NCI-H2029 treated with DMSO at 0.1 percent for 48 hours (cell line): ENCODE results near the gene CCDC89.
"Not testable (repeated sequence)": the region's sequence is repeated elsewhere in the genome, so short reads cannot be mapped to it uniquely, and the experiment has no call there.

Source experiments
- DNase-seq: peaks from one replicate; lab custom pipeline; 2025; lab: John Stamatoyannopoulos, UW

Gene CCDC89

GRCh38 chr11:85685125-85685819, 723 bp downstream of the CCDC89 start:
- DNase-seq: no peak

GRCh38 chr11:85682330-85683305, 3.4 kb downstream of the CCDC89 start:
- no peak for DNase-seq

GRCh38 chr11:85680897-85681296, 5.1 kb downstream of the CCDC89 start:
- DNase-seq: no peak

- no peak for DNase-seq
Observed at GRCh38 chr11:85679576-85679975, 6.4 kb downstream of the CCDC89 start.

DNA sequence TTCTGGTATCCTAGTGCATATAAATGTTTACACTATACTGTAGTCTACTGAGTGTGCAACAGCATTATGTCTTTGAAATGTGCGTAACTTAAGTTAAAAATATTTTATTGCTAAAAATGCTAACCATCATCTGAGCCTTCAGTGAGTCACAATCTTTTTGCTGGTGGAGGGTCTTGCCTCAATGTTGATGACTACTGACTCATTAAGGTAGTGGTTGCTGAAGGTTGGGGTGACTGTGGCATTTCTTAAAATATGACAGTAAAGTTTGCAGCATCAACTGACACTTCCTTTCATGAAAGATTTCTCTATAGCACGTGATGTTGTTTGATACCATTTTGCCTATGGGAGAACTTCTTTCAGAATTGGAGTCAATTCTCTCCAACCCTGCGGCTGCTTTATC, 12.6 kb downstream of the CCDC89 start:
- DNase-seq: no peak

DNA sequence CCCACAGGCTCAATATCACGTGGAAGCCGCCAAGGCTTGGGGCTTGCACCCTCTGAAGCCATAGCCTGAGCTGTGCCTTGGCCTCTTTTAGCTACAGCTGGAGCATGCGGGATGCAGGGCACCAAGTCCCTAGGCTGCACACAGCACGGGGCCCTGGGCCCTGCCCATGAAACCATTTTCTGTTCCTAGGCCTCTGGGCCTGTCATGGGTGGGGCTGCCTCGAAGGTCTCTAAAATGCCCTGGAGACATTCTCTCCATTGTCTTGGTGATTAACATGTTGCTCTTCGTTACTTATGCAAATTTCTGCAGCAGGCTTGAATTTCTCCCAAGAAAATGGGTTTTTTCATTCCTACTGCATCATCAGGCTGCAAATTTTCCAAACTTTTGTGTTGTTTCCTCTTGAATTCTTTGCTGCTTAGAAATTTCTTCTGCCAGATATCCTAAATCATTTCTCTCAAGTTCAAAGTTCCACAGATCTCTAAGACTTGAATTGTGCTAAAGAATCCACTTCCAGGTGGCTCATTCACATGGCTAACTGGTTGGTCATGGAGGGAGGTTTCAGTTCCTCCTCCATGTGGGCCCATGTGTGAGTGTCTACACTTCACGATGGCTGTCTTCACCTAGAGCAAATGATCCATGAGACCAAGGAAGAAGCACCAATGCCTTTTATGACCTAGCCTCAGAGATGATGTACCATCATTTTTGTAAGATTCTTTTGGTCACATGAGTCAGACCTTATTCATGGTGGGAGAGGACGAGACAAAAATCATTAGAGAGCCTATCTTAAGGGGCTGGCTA, 13.7 kb downstream of the CCDC89 start:
- DNase-seq: no peak

GRCh38 chr11:85670949-85671663, 14.9 kb downstream of the CCDC89 start:
- DNase-seq: not testable (repeated sequence)

DNA sequence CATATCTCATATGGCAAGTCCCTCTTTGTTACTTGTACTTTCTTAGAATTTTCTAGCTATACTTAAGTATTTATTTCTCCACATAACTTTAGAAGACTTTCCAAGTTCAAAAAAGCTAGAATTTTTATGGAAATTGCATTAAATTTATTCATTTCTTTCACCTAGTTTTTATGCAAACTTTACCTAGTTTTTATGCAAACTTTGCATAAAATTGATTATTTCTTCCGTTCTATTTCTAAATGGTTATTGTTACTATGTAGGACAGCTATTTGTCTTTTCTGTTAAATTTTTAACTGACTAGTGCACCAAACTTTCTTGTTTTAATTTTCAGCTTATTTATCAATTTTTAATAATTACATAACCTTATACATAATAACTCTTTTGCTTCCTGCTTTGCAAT, 17.8 kb downstream of the CCDC89 start:
- DNase-seq: no peak

DNA sequence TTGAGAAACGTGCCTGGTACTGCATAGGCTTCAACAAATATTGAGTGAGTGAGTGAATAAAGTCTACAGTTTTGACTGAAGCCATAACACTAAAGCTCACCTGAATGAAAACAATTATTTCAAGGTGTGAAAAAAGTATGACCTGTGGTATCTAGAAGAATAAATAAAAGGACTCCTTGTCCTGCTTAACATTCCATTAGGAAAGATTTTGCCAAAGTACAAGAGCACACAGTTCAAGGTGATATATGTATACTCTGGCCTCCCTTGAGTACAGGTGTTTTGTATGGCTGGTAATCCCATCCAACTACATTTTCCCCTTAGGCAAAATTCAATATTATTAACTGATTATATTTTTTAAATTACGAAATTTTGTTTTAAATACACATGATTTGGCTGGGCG, 19.3 kb downstream of the CCDC89 start:
- no peak for DNase-seq

DNA sequence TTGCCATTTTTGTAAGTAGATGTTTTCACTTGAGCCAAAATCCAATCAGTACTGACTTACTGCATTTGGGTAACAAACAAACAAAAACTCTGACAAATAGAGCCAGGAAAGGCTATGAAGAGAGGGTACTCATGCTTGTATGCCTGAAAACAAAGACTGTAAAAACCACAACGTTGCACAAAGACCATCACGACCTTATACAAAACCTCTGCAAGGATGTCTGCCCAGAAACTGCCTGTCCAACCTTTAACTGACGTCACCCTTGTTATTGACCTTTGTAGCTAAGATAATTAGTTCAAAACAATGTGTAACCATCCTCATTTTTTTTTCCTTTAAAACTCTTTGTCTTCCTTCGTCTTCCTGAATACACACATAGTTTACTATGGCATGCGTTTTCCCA, 20.3 kb downstream of the CCDC89 start:
- DNase-seq: no peak

- DNase-seq: peak; percentile 86
Observed at GRCh38 chr11:85664615-85665481, 21.1 kb downstream of the CCDC89 start, which contains the start of gene CREBZF. TSS of gene CREBZF (minus strand) at chr11:85665129. CDS start at chr11:85664875, 254 bp downstream.

DNA sequence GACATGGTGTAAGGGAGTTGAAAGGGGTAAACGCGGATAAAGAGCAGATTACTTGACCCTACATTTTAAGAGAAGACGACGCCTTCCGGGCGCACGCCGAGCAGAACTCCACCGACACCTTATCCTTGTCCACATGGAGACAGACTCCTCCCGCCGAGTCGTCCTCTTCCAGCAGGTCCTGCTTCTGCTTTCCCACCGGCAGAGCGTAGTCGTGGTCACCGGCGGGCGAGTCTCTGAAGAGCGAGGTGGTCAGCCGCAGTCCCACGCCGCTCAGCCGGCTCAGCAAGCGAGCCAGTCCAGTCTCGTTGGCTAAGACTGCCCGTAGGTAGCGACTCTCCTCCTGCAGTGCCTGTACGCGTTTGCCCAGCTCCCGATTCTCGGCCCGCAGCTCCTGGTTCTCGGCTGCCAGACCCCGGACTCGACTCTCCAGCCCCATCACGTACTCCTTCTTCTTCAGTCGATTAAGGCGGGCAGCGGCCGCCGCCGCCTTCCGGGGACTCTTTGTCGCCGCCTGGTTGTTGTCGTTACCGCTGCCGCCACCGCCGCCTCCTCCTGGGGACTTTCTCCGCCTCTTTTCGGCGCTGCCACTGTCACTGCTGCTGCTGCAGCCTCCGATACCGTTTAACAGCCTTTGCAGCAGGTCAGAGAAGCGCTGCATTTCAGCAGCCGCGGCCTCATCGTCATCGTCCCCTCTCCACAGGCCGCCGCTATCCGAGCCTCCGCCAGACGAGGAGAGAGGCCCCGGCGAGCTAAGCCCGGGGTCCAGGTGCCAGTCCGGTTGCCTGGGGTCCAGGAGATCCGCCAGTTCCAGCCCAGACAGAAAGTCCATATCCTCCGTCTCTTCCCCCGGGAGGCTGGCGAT, 22.0 kb downstream of the CCDC89 start:
- DNase-seq: no peak

GRCh38 chr11:85663080-85663752, 22.8 kb downstream of the CCDC89 start:
- no peak for DNase-seq

GRCh38 chr11:85661972-85662664, 23.9 kb downstream of the CCDC89 start:
- no peak for DNase-seq

DNA sequence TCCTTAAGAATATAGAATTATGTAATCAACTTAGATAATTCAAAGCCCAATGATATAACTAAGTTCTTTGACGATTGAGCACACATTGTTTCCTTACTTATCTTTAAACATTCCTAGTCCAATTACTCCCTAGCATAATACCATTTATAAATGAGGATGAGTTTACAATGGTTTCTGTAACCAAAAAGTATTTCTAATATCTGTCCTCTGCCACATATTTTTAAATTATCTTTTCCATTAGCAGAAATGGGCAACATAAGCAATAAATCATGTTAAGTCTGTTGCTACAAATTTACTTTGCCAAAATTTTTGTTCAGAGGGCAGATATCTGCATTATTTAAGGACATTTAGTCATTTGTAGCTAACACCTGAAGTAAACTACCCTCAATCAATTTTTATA, 27.8 kb downstream of the CCDC89 start:
- DNase-seq: no peak

- DNase-seq: no peak
Observed at GRCh38 chr11:85656777-85657176, 29.2 kb downstream of the CCDC89 start.

GRCh38 chr11:85654343-85654742, 31.7 kb downstream of the CCDC89 start:
- not testable (repeated sequence) for DNase-seq

DNA sequence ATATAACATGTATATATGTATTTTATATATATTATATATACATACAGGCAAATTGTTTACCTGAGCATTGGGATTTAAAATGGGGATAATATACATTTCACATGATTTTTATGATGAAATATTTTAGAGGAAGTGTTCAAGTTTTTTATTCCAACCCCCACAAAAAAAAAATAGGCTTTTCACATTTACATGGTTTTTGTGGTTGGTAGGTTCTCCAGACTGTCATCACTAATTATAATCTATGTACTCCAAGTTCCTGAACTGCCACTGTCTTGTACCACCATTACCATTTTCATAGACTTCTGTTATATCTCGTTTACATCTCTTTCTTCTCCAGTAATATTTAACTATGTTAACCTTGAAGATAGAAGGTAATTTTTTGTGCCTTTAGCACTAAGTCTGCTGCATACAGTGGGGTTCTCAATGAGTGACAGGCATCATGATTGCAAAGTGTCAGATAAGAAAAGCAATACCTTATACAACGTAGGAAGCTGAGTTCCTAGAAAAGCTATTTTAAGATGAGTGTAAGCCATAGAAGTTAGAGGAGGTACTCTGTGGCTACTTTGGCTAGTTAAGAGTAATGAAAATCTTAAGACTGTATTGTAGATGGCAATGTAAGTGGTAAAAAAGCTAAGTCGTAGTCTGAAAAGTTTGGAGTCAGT, 33.1 kb downstream of the CCDC89 start:
- no peak for DNase-seq
